PC-3 (cell line): ENCODE data around the gene CROCC.
"Not testable (repeated sequence)": the region's sequence is repeated elsewhere in the genome, so short reads cannot be mapped to it uniquely, and the experiment has no call there.

Experiments
- EZH2 ChIP-seq: fragments of 300-600 bp; sonication (generic); IDR thresholded peaks from one replicate; pipeline ENCODE4 v1.6.1; 2017; ENCODE audit warnings: antibody characterized with exemption, mild to moderate bottlenecking, low read length; ENCODE audit not compliant: unreplicated experiment
- EZH2phosphoT487 ChIP-seq: fragments of 300-600 bp; sonication (generic); IDR thresholded peaks from 2 replicates; pipeline ENCODE4 v1.6.1; 2018; ENCODE audit warnings: mild to moderate bottlenecking, antibody characterized with exemption, low read length, borderline replicate concordance
- TF ChIP-seq, protein P1 (sequence below): fragments of 300-600 bp; sonication (generic); conservative IDR thresholded peaks from 2 replicates; pipeline ENCODE4 v1.5.1; 2017; ENCODE audit warnings: antibody characterized with exemption, low read depth, mild to moderate bottlenecking, low read length

DNA sequence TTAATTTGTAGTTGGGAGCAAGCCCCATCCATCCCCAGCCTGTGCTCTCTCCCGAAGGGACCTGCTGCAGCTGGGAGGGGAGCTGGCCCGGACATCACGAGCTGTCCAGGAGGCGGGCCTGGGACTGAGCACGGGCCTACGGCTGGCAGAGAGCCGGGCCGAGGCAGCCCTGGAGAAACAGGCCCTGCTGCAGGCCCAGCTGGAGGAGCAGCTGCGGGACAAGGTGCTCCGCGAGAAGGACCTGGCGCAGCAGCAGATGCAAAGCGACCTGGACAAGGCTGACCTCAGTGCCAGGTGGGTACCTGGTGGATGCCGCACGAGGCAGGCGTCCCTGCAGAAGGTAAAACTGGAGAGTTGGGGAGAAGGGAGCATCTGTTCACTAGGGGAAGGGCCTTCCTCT lies 14.8 kb downstream of the CROCC start:
- TF ChIP-seq, protein P1, sequence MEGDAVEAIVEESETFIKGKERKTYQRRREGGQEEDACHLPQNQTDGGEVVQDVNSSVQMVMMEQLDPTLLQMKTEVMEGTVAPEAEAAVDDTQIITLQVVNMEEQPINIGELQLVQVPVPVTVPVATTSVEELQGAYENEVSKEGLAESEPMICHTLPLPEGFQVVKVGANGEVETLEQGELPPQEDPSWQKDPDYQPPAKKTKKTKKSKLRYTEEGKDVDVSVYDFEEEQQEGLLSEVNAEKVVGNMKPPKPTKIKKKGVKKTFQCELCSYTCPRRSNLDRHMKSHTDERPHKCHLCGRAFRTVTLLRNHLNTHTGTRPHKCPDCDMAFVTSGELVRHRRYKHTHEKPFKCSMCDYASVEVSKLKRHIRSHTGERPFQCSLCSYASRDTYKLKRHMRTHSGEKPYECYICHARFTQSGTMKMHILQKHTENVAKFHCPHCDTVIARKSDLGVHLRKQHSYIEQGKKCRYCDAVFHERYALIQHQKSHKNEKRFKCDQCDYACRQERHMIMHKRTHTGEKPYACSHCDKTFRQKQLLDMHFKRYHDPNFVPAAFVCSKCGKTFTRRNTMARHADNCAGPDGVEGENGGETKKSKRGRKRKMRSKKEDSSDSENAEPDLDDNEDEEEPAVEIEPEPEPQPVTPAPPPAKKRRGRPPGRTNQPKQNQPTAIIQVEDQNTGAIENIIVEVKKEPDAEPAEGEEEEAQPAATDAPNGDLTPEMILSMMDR, result not testable (repeated sequence)
- TF ChIP-seq EZH2phosphoT487, EZH2: not testable (repeated sequence)
